Lung (tissue), 12 donors: ENCODE data around the gene LMBR1. TPM values are rescaled to one million over a fixed set of nuclear protein-coding genes. Genes with fewer than 3 reads are reported as not detected.

Experiments used
- ATAC-seq: fragments of 200-7000 bp; cut with Tn5 transposase; one replicate; pipeline ENCODE4 v1.9.1; 2020; ENCODE audit warnings: moderate number of reproducible peaks; ENCODE audit not compliant: insufficient read depth, low FRiP score
- DNase-seq, 3 donors: peaks; one replicate each; pipeline ENCODE4 v3.0.0-alpha.2; 2013 to 2017
- H3K27ac ChIP-seq, 2 donors: one replicate each; pipeline ENCODE4 v1.5.1; 2013; ENCODE audit warnings: mild to moderate bottlenecking in 2 of 2, moderate library complexity in 2 of 2, control low read depth in 1 of 2, inconsistent platforms in 1 of 2, low read depth in 1 of 2, low read length in 1 of 2
- H3K27me3 ChIP-seq, 3 donors: one replicate each; pipeline ENCODE4 v1.5.1; 2013; ENCODE audit warnings: low read length in 2 of 3; ENCODE audit not compliant: control insufficient read depth in 3 of 3, insufficient read depth in 3 of 3
- H3K36me3 ChIP-seq, 4 donors: one replicate each; pipeline ENCODE4 v1.5.1; 2013; ENCODE audit warnings: low read length in 4 of 4, mild to moderate bottlenecking in 1 of 4, moderate library complexity in 1 of 4; ENCODE audit not compliant: control insufficient read depth in 4 of 4, insufficient read depth in 4 of 4
- H3K4me1 ChIP-seq, 5 donors: one replicate each; pipeline ENCODE4 v1.5.1; 2013; ENCODE audit warnings: low read length in 5 of 5, mild to moderate bottlenecking in 2 of 5, moderate library complexity in 1 of 5; ENCODE audit not compliant: control insufficient read depth in 5 of 5, insufficient read depth in 5 of 5
- H3K4me3 ChIP-seq: one replicate; pipeline ENCODE4 v1.5.1; 2013; ENCODE audit warnings: mild to moderate bottlenecking, control low read depth, moderate library complexity
- H3K9ac ChIP-seq, 2 donors: one replicate each; pipeline ENCODE4 v1.5.1; 2013; ENCODE audit warnings: low read length in 2 of 2, control low read depth in 1 of 2; ENCODE audit not compliant: insufficient read depth in 1 of 2
- H3K9me3 ChIP-seq, 4 donors: one replicate each; pipeline ENCODE4 v1.5.1; 2013; ENCODE audit warnings: low read length in 3 of 4, mild to moderate bottlenecking in 1 of 4, moderate library complexity in 1 of 4; ENCODE audit not compliant: control insufficient read depth in 4 of 4, insufficient read depth in 3 of 4
- CTCF ChIP-seq: IDR thresholded peaks from 2 replicates; pipeline ENCODE4 v1.5.1; 2012; ENCODE audit warnings: mild to moderate bottlenecking; ENCODE audit errors: control extremely low read depth, extremely low read depth
- whole genome bisulfite sequencing, 2 donors: extraction: QIAGEN DNeasy Blood & Tissue Kit; methylation state at CpG; one replicate each; pipeline ENCODE4 v1.1.7; 2013; 5-methylcytosine and 5-hydroxymethylcytosine counted together
- polyA plus RNA-seq, 2 donors: library from polyadenylated mRNA; stranded (reverse); fragments of 200-250 nt; gene quantifications; one replicate each; pipeline ENCODE4 v1.2.1, GENCODE V29; 2013
- total RNA-seq, 2 donors: library from RNA; depleted of rRNA in 1 of 2; stranded (reverse); fragments of >200 nt in 1 of 2; gene quantifications; one replicate each; pipeline ENCODE4 v1.2.1, GENCODE V29; 2014 to 2021
- donor health status: control.
- donor health status: control.
- donor health status: Bipolar disorder and iron deficiency.
- donor health status: healthy.
- donor health status: DM: yes; HTN: yes; CAD: no.

Gene LMBR1
- total and polyA plus RNA-seq, 4 donors = 9.7 to 119 (median 45.0) TPM

GRCh38 chr7:156682928-156683327 is 210.1 kb downstream of the LMBR1 start:
- no peak for ATAC-seq
- Histone ChIP-seq H3K27me3 (no peaks in the 10 kb centered on the region), H3K4me1 (no peaks in the 10 kb centered on the region), H3K36me3 (peaks cover 5 to 17% (median 13%) of the 10 kb centered on the region in 4 donors), H3K4me3 (no peak overlapping the region), H3K9ac (no peak overlapping the region), H3K27ac (no peak overlapping the region), H3K9me3 (no peaks in the 10 kb centered on the region)
- TF ChIP-seq CTCF = no peak
- DNase-seq = no peak
- WGBS, 2 donors = 91 to 93% methylated on average over 2 of the region's 2 CpGs

- Histone ChIP-seq H3K27ac (no peak overlapping the region), H3K4me1 (no peaks in the 10 kb centered on the region), H3K9ac (no peak overlapping the region), H3K4me3 (no peak overlapping the region), H3K9me3 (no peaks in the 10 kb centered on the region), H3K36me3 (peaks cover 10 to 25% (median 19%) of the 10 kb centered on the region in 4 donors), H3K27me3 (no peaks in the 10 kb centered on the region)
- 87 to 94% methylated on average over 1 of the region's 1 CpG for WGBS, 2 donors
- no peak for TF ChIP-seq CTCF
- DNase-seq = no peak
- ATAC-seq = no peak
Observed at GRCh38 chr7:156680281-156680680, 212.7 kb downstream of the LMBR1 start.

- H3K27me3 ChIP-seq = no peaks in the 10 kb centered on the region
- peaks cover 11 to 26% (median 18%) of the 10 kb centered on the region in 4 donors for H3K36me3 ChIP-seq
- no peaks in the 10 kb centered on the region for H3K9me3 ChIP-seq
- 97% methylated on average over 9 of the region's 9 CpGs for WGBS, 2 donors
- H3K4me1 ChIP-seq = no peaks in the 10 kb centered on the region
- TF ChIP-seq CTCF = no peak
- DNase-seq = no peak
- no peak overlapping the region for H3K9ac ChIP-seq
- no peak overlapping the region for H3K27ac ChIP-seq
- ATAC-seq = no peak
- no peak overlapping the region for H3K4me3 ChIP-seq
Observed at GRCh38 chr7:156677374-156678054, 215.5 kb downstream of the LMBR1 start.

GRCh38 chr7:156676263-156676662 is 216.7 kb downstream of the LMBR1 start:
- Histone ChIP-seq H3K4me3 (no peak overlapping the region), H3K36me3 (peaks cover 9 to 25% (median 16%) of the 10 kb centered on the region in 4 donors), H3K9ac (no peak overlapping the region), H3K27ac (no peak overlapping the region), H3K27me3 (no peaks in the 10 kb centered on the region), H3K9me3 (no peaks in the 10 kb centered on the region), H3K4me1 (peaks cover 0 to 5% (median 0%) of the 10 kb centered on the region in 5 donors)
- ATAC-seq = no peak
- TF ChIP-seq CTCF = no peak
- no peak for DNase-seq
- 83 to 87% methylated on average over 19 of the region's 19 CpGs for WGBS, 2 donors
